Activated T-cell treated with anti-CD3 and anti-CD28 coated beads, Interleukin-2, amount 50 U/mL, for 72 hours (primary cell): ENCODE data around the gene CEP164. TPM values are rescaled to one million over a fixed set of nuclear protein-coding genes. Genes with fewer than 3 reads are reported as not detected.
"Not testable (repeated sequence)": the region's sequence is repeated elsewhere in the genome, so short reads cannot be mapped to it uniquely, and the experiment has no call there.

Experiments
- ATAC-seq, 2 donors: fragments of 150-1000 bp; cut with Tn5 transposase; replicated peaks in 1 of 2; 2 replicates each; pipeline ENCODE4 v1.10.0; 2021; ENCODE audit warnings: moderate library complexity in 2 of 2, mild to moderate bottlenecking in 1 of 2
- DNase-seq, 2 donors: peaks; one replicate each; pipeline ENCODE4 v3.0.0; 2021 to 2022; ENCODE audit warnings: mixed read lengths in 1 of 2
- H3K27ac Mint-ChIP-seq: one replicate; pipeline ENCODE4 v1.8.0; 2022; ENCODE audit warnings: mild to moderate bottlenecking, moderate library complexity, mixed read lengths
- H3K27me3 Mint-ChIP-seq: one replicate; pipeline ENCODE4 v1.8.0; 2022; ENCODE audit warnings: low read depth, mixed read lengths
- H3K36me3 Mint-ChIP-seq, 2 donors: one replicate each; pipeline ENCODE4 v1.8.0; 2022; ENCODE audit warnings: mixed read lengths in 2 of 2, mild to moderate bottlenecking in 1 of 2; ENCODE audit not compliant: insufficient read depth in 2 of 2
- H3K4me1 Mint-ChIP-seq: one replicate; pipeline ENCODE4 v1.8.0; 2022; ENCODE audit warnings: low read depth, mixed read lengths
- H3K4me3 Mint-ChIP-seq, 2 donors: one replicate each; pipeline ENCODE4 v1.8.0; 2022; ENCODE audit warnings: mild to moderate bottlenecking in 2 of 2, mixed read lengths in 2 of 2, moderate library complexity in 2 of 2
- H3K9me3 Mint-ChIP-seq, 2 donors: one replicate each; pipeline ENCODE4 v1.8.0; 2022; ENCODE audit warnings: mixed read lengths in 2 of 2
- total RNA-seq, 2 donors: library from RNA; stranded (reverse); gene quantifications; one replicate each; pipeline ENCODE4 v1.2.3, GENCODE V29; 2022

CEP164 gene
- total RNA-seq, 2 donors from 2014 or later, result 32.5 to 38.7 TPM

DNA sequence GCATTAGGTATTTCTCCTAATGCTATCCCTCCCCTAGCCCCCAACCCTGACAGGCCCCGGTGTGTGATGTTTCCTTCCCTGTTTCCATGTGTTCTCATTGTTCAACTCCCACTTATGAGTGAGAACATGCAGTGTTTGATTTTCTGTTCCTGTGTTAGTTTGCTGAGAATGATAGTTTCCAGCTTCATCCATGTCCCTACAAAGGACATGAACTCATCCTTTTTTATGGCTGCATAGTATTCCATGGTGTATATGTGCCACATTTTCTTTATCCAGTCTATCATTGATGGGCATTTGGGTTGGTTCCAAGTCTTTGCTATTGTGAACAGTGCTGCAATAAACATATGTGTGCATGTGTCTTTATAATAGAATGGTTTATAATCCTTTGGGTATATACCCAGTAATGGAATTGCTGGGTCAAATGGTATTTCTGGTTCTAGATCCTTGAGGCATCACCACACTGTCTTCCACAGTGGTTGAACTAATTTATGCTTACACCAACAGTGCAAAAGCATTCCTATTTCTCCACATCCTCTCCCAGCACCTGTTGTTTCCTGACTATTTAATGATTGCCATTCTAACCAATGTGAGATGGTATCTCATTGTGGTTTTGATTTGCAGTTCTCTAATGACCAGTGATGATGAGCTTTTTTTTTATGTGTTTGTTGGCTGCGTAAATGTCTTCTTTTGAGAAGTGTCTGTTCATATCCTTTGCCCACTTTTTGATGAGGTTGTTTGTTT is 71.6 kb downstream of the CEP164 start:
- H3K4me3 Mint-ChIP-seq, DNase-seq, H3K4me1 Mint-ChIP-seq, H3K27ac Mint-ChIP-seq, ATAC-seq, H3K9me3 Mint-ChIP-seq, H3K27me3 Mint-ChIP-seq: not testable (repeated sequence)
- H3K36me3 Mint-ChIP-seq, result peaks cover 26 to 39% of the 10 kb centered on the region in 2 donors

DNA sequence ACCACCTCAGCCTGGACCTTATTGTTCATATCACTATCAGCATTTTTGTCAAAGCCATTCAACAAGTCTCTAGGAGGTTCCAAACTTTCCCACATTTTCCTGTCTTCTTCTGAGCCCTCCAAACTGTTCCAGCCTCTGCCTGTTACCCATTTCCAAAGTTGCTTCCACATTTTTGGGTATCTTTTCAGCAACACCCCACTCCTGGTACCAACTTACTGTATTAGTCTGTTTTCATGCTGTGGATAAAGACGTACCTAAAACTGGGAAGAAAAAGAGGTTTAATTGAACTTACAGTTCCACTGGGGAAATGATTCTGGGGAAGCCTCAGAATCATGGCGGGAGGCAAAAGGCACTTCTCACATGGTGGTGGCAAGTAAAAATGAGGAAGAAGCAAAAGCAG is 78.2 kb downstream of the CEP164 start:
- H3K27me3 Mint-ChIP-seq, H3K9me3 Mint-ChIP-seq, DNase-seq, H3K4me3 Mint-ChIP-seq, H3K27ac Mint-ChIP-seq, ATAC-seq, H3K4me1 Mint-ChIP-seq: not testable (repeated sequence)
- H3K36me3 Mint-ChIP-seq, result peaks cover 17 to 27% of the 10 kb centered on the region in 2 donors

DNA sequence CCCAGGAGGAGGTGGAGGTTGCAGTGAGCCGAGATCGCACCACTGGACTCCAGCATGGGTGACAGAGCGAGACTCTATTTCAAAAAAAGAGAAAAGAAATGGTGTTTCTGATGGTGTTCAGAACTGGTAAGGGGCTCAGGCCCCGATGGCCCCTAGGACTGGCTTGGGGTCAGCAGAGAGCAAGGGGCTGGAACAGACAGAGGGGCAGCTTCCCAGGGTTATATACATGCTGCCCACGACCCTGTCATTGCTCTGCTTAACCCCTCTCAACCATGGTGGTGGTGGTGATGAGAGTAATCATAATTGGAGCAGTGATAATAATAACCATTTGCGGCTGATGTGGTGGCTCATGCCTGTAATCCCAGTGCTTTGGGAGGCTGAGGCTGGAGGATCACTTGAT is 79.4 kb downstream of the CEP164 start:
- ATAC-seq, result no peak
- no peak for DNase-seq
- no peak overlapping the region for H3K27ac Mint-ChIP-seq
- H3K4me3 Mint-ChIP-seq, result no peak overlapping the region
- no peaks in the 10 kb centered on the region for H3K27me3 Mint-ChIP-seq
- H3K4me1 Mint-ChIP-seq, result no peaks in the 10 kb centered on the region
- peaks cover 16 to 27% of the 10 kb centered on the region in 2 donors for H3K36me3 Mint-ChIP-seq
- peaks cover 2 to 3% of the 10 kb centered on the region in 2 donors for H3K9me3 Mint-ChIP-seq

DNA sequence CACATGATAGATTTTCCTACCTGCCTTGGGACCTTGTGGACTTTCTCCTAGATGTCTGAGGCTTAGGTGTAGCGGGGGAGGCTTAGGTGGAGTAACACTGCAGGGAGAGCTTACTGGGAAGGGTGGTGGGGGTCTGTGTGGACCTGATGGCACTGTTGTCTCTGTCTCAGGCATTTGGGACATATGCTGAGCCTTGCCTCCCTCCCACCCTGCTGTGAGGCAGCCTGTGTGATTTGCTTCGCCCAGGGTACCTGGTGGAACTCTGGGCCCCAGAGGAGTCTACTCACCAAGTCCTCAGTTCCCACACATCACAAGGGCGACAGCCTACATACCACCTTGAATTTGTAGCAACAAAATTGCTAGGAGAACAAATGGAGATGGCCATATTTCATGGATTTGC is 80.7 kb downstream of the CEP164 start:
- peaks cover 14 to 24% of the 10 kb centered on the region in 2 donors for H3K36me3 Mint-ChIP-seq
- H3K27me3 Mint-ChIP-seq, result no peaks in the 10 kb centered on the region

DNA sequence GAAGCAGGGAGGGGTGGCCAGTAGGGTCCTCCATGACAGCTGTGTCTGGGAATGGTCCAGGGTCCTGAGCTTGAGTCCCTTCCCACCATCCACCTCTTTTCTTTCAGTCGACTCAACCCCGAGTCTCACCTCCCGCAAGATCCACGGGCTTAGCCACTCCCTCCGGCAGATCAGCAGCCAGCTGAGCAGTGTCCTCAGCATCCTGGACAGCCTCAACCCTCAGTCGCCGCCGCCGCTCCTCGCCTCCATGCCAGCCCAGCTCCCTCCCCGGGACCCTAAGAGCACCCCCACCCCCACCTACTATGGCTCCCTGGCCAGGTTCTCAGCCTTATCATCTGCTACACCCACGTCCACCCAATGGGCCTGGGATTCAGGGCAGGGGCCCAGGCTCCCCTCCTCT is 81.9 kb downstream of the CEP164 start:
- H3K9me3 Mint-ChIP-seq, result peaks cover 0 to 3% of the 10 kb centered on the region in 2 donors
- no peak for ATAC-seq
- H3K36me3 Mint-ChIP-seq, result peaks cover 7 to 12% of the 10 kb centered on the region in 2 donors
- DNase-seq, result no peak
- no peaks in the 10 kb centered on the region for H3K27me3 Mint-ChIP-seq
- H3K4me3 Mint-ChIP-seq, result no peak overlapping the region
- no peak overlapping the region for H3K27ac Mint-ChIP-seq
- no peaks in the 10 kb centered on the region for H3K4me1 Mint-ChIP-seq

More for the DNA sequence above, 80.7 kb downstream of the CEP164 start:
- DNase-seq (no peak), ATAC-seq (no peak)
- no peak overlapping the region for H3K4me3 Mint-ChIP-seq
- H3K27ac Mint-ChIP-seq, result no peak overlapping the region
- peaks cover 0 to 3% of the 10 kb centered on the region in 2 donors for H3K9me3 Mint-ChIP-seq
- H3K4me1 Mint-ChIP-seq, result no peaks in the 10 kb centered on the region

DNA sequence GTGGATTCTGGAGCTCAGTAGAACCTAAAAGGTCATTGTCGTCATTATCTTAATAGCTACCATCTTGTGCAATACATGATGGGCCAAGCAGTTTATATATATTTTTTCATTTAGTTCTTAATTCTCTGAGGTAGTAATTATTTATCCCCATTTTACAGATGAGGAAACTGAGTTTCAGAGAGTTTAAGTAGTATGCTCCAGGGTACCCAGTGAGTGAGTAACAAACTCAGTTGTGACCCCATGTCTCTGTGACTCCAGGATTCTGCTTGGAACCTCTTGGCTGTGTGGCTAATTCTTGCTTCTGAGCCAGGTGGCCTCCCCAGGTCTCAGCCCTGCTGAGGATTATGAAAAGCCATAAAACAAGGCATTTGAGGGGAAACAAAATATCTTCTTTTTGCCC is 82.6 kb downstream of the CEP164 start:
- H3K9me3 Mint-ChIP-seq, result peaks cover 0 to 3% of the 10 kb centered on the region in 2 donors
- no peak for ATAC-seq
- H3K4me3 Mint-ChIP-seq, result no peak overlapping the region
- DNase-seq, result no peak
- no peaks in the 10 kb centered on the region for H3K4me1 Mint-ChIP-seq
- H3K36me3 Mint-ChIP-seq, result peaks cover 7 to 11% of the 10 kb centered on the region in 2 donors
- no peaks in the 10 kb centered on the region for H3K27me3 Mint-ChIP-seq
- H3K27ac Mint-ChIP-seq, result no peak overlapping the region

DNA sequence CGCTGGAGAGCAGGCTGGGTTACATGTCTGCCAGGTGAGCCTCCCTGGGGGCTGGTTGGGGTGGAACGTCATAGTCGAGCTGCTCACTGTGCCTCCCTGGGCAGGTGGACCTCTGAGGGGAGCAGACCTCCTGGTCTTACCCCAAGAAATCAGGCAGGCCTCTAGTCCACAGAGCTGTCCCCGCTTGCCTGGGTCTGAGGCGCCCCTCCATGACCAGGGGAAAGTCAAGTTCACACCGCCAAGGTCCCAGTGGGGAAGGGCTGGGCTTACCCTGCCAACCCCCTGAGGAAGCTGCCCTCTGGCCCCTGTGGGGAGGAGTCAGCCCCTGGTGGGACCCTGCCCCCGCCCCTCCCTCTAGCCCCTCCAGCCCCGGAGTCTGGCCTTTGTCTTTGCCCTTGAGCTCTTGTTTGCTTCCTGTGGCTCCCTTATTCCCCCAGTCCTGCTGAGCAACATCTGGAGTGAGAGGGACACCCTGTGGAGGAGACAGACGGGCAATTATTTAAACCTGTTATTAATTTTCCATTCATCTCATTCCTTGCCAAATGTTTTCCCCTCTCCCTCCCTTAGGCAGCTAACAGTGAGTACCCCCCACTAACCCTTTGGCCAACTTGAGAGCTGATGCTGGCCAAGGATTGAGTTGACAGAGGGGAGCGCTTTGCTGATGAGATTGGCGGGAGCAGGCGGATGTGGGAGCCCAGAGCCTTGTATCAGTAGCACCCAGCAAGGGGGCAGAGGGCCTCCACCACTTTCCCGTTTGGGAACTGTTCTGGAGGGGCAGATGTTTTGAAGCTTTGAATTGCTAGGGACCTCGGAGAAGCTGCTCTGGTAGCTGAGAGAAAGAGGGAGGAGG is 83.4 kb downstream of the CEP164 start:
- no peaks in the 10 kb centered on the region for H3K4me1 Mint-ChIP-seq
- H3K9me3 Mint-ChIP-seq, result no peaks in the 10 kb centered on the region
- peaks cover 2% of the 10 kb centered on the region in 2 donors for H3K36me3 Mint-ChIP-seq
- no peaks in the 10 kb centered on the region for H3K27me3 Mint-ChIP-seq
- ATAC-seq (no peak), DNase-seq (no peak)
- H3K4me3 Mint-ChIP-seq, result no peak overlapping the region
- H3K27ac Mint-ChIP-seq, result no peak overlapping the region

DNA sequence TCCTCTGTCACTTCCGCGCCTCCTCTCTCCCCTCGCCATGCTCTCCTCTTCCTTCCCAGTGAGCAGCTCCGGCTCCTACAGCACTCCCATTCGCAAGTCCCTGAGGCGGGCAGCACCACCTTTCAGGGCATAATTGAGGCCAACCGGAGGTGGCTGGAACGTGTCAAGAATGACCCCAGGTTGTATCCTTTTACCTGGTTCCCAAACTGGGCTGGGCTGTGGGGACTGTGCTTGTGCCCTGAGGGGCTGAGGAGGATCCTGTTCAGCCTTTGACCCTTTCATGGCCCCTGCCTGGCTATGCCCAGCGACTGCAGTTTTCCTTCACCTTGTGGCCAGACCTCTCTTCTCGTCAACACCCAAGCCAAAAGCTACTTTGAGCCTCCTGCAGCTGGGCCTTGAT is 84.1 kb downstream of the CEP164 start:
- H3K4me1 Mint-ChIP-seq, result no peaks in the 10 kb centered on the region
- no peaks in the 10 kb centered on the region for H3K27me3 Mint-ChIP-seq
- H3K27ac Mint-ChIP-seq, result no peak overlapping the region
- ATAC-seq (no peak), DNase-seq (no peak)
- H3K9me3 Mint-ChIP-seq, result no peaks in the 10 kb centered on the region
- H3K4me3 Mint-ChIP-seq, result no peak overlapping the region
- no peaks in the 10 kb centered on the region for H3K36me3 Mint-ChIP-seq

DNA sequence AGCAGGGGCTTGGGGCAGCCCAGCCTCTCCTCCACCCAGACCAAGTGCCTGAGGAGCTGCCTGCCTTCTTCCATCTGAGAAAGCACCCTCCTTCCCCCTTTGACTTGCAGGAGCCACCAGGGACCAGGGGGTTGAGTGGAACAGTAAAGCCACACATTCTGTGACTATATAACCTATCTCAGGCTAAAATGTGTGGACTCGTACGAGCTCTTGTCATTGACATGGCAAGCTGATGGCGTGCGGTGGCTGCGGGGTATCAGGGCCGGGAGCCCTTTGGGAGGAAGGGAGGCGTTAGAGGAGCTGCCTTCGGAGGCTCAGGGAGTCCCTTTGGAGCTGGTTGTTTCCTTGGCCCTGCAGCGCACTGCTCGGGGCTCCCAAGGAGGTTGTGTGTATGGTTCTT is 84.5 kb downstream of the CEP164 start:
- no peak for DNase-seq
- H3K4me1 Mint-ChIP-seq, result no peaks in the 10 kb centered on the region

DNA sequence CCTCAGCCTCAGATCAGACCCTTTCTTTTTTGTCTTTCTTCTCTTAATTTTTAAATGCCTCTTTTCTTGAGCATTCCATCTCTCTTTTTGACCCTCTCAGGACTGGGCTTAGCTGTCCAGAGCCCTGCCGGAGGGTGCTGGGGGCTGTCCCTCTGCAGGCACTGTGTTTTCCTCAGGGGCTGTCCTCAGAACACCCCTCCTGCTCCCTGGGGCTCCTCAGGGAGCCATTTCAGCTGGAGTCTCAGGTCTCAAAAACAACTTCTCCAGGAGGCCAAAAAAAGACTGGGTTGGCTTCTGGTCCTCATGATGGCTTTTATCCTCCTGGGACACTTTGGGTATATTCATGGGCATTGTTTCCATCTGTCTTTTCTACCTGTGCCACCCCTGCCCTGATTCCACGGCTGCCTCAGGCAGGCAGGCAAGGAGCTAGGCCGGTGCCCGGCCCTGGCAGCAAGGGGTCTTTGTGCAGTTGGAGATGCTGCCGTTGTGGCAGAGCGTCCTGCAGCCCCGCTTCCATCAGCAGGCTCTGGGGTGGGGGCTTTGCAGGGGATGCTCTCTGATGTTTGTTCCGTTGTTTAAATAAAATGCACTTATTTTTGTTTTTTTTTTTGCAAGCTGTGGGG is 85.1 kb downstream of the CEP164 start:
- ATAC-seq (no peak), DNase-seq (no peak)
- Mint-ChIP-seq H3K27ac (no peak overlapping the region), H3K4me3 (no peak overlapping the region), H3K27me3 (peaks cover 5% of the 10 kb centered on the region), H3K4me1 (no peaks in the 10 kb centered on the region), H3K9me3 (no peaks in the 10 kb centered on the region), H3K36me3 (no peaks in the 10 kb centered on the region)

More for the DNA sequence above, 84.5 kb downstream of the CEP164 start:
- no peak for ATAC-seq
- Mint-ChIP-seq H3K9me3 (no peaks in the 10 kb centered on the region), H3K36me3 (no peaks in the 10 kb centered on the region), H3K27me3 (no peaks in the 10 kb centered on the region), H3K4me3 (no peak overlapping the region), H3K27ac (no peak overlapping the region)

DNA sequence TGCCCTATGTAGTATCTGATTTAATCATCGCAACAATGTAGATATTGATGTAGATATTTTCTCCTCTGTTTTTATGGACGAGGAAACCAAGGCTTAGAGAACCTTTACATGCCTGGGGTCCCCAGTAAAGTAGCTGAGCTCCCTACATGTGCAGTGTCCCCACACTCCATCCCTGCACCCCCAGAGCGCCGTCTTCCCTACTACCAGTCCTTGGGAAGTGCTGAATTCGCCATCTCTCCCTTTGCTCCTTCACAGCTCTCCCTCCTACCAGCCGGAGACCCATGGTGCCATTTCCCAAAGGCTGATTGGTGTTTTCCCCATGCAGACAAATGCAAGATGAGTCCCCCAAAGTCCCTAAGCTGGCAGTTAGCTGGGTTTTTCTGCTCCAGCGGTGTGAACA is 86.0 kb downstream of the CEP164 start:
- no peaks in the 10 kb centered on the region for H3K9me3 Mint-ChIP-seq
- H3K4me1 Mint-ChIP-seq, result no peaks in the 10 kb centered on the region
- ATAC-seq (no peak), DNase-seq (no peak)
- peaks cover 6% of the 10 kb centered on the region for H3K27me3 Mint-ChIP-seq
- no peaks in the 10 kb centered on the region for H3K36me3 Mint-ChIP-seq
- no peak overlapping the region for H3K4me3 Mint-ChIP-seq
- H3K27ac Mint-ChIP-seq, result no peak overlapping the region

DNA sequence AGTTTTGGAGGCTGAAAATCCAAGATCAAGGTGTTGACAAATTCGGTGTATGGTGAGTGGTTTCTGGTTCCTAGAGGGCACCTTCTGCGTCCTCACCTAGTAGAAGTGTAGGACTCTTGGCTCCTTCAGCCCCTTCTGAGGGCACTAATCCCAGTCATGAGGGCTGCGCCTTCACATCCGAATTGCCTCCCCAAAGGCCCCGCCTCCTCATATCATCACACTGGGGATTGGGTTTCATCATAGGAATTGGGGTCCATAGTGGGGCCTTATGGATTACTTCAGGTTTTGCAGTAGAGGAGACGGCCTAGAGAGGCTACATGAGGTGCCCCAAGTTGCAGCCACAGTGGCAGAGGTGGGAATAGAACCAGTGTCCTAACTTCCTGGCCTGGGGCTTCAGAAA is 87.1 kb downstream of the CEP164 start:
- Mint-ChIP-seq H3K4me1 (no peaks in the 10 kb centered on the region), H3K9me3 (no peaks in the 10 kb centered on the region), H3K4me3 (no peak overlapping the region), H3K27ac (no peak overlapping the region), H3K36me3 (no peaks in the 10 kb centered on the region), H3K27me3 (peaks cover 6% of the 10 kb centered on the region)
- no peak for DNase-seq
- no peak for ATAC-seq

DNA sequence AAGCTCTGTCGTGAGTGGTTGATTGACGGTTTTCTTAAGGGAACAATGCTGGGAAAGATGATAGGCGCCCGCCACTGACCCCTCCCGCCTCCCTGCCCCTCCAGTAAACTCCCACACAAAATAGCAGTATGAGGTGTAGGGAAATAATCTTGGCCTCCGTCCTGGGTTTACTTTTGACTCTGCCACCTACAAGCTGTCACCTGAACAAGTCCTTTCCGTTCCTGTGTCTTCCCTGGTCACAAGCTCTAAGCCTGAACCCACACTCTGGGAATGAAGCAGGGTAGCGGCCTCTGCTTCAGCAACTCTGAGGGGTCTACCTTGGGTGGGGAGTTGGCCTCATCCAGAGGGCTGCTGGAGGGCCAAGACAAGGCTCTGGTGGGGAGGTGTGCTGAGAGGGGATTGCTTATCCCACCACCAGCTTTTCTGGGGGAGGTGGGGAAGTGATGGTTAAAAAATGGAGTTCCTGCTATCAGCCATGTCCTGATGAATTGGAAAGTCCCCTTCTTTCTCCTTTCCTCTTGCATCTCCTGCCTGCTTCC is 87.8 kb downstream of the CEP164 start:
- Mint-ChIP-seq H3K36me3 (no peaks in the 10 kb centered on the region), H3K27me3 (peaks cover 6% of the 10 kb centered on the region), H3K9me3 (no peaks in the 10 kb centered on the region), H3K4me1 (no peaks in the 10 kb centered on the region), H3K4me3 (no peak overlapping the region), H3K27ac (no peak overlapping the region)
- ATAC-seq, result no peak
- DNase-seq, result no peak
